Iris pigment epithelial cell (primary cell): Measurements from ENCODE around the gene C17orf67.

ENCODE experiments used
- DNase-seq: peaks from one replicate; pipeline ENCODE4 v3.0.0-alpha.2; 2011; ENCODE audit warnings: low read depth

C17orf67 gene

GRCh38 chr17:56808503-56808902 is 25.2 kb downstream of the C17orf67 start:
- DNase-seq = no peak

GRCh38 chr17:56807723-56808122 is 26.0 kb downstream of the C17orf67 start:
- DNase-seq = no peak

- DNase-seq = no peak
Measured at GRCh38 chr17:56806949-56807348, 26.8 kb downstream of the C17orf67 start.

DNA sequence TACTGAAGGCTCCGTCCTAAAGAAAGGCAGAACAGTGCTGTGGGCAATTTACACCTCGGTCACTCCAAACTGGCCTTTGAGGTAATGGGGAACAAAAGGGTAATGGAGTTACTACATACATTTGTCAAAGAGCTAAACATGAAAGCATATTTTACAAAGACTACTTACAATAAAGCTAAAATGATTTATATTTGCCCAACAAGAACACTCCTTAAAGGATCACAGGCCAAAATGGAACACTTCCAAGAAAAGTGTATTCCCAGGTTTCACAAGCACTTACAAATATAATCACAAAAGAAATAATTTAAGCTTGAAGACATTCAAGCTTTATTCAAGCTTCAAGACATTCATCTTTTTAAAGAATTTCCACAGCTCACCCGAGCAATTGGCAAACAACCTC is 29.3 kb downstream of the C17orf67 start:
- DNase-seq = no peak

DNA sequence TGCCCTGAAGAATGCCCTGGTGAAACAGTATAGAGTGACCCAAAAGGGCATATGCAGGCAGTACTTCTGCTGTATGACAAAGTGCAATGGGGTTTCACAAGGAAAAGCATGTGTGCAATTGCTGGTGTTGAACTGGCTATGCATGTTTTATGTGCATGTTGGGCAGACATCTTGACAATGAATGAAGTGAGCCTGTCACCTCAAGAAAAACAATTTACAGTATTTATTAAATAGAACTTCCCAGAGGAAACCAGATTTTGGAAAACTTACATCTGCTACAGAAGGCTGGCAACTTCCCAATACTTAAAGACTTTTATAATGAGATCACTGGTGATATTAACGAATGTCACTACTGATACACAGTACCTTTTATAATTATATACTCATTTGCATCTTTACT is 30.6 kb downstream of the C17orf67 start:
- DNase-seq = no peak

- DNase-seq = no peak
Measured at GRCh38 chr17:56801459-56802178, 32.1 kb downstream of the C17orf67 start.

- DNase-seq = peak; percentile 66
Measured at GRCh38 chr17:56798916-56799315, 34.8 kb downstream of the C17orf67 start.

DNA sequence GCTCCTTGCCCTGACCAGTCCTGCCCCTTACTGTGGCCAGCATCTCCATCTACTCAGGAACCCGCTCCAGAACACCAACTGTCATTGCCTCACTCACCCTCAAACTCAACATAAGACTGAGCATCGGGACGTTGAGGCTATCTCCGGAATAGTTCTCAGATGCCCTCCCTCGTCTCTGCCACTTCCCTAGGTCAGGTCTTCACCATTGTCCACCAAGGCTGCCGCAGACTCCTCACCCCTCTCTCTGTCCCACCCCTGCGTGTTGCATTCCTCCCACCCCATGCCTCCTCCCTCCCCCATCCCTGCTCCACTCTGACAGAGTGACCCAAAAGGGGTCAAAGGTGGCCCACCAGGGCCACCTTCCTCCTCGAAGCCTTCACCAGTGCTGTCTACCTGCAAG is 37.2 kb downstream of the C17orf67 start:
- no peak for DNase-seq

- DNase-seq = no peak
Measured at GRCh38 chr17:56795221-56795865, 38.4 kb downstream of the C17orf67 start.

GRCh38 chr17:56793957-56794356 is 39.8 kb downstream of the C17orf67 start:
- DNase-seq = no peak

DNA sequence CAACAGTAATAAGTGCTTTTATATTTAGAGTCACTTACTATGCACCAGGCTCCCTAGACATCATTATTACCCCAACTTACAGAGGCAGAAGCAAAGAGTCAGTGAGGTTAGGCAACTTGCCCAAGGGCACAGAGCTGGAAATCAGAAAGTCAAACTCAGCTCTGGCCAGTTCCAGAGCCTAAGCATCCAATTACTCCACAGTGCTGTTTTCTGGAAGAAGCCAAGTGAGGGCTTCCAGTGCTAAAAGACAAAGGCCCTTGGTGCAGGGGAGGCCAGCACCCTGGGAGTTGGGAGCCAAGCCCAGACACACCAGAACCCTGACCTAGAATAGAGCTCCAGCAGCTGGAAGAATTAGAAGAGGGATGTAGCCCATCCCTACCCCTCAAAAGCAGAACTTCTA is 40.2 kb downstream of the C17orf67 start:
- no peak for DNase-seq

DNA sequence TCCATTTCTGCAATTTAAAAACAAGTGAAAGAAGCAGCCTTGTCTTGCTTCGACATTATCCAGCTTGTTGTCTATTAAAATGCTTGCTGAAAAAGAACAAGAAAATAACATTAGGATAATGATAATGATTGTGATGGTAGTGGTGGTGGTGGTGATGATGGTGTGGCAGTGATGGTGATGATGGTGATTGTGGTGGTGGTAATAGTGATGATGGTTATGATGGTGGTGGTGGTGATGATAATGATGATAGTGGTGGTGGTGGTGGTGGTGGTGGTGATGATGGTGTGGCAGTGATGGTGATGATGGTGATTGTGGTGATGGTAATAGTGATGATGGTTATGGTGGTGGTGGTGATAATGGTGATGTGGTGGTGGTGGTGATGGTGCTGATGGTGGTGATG is 41.5 kb downstream of the C17orf67 start:
- no peak for DNase-seq

DNA sequence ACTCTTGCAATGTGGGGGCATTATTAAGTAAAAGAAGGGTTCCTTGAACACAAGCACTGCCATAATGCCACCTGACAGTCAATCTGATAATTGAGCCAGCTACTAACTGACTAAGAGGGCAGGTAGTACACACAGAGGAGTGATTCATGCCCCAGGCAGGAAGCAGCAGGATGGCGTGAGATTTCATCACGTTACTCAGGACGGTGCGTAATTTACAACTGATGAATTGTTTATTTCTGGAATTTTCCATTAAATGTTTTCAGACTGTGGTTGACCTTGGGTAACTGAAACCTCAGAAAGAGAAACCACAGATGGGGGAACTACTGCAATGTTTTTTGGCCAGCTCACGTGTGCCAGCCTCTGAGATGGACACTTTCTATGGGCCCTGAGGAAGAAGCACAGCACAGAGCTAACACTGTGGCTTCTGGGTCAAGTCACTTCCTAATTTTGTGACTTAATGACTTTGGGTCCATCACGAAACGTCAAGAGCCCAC is 46.7 kb downstream of the C17orf67 start:
- peak; percentile 98 for DNase-seq

DNA sequence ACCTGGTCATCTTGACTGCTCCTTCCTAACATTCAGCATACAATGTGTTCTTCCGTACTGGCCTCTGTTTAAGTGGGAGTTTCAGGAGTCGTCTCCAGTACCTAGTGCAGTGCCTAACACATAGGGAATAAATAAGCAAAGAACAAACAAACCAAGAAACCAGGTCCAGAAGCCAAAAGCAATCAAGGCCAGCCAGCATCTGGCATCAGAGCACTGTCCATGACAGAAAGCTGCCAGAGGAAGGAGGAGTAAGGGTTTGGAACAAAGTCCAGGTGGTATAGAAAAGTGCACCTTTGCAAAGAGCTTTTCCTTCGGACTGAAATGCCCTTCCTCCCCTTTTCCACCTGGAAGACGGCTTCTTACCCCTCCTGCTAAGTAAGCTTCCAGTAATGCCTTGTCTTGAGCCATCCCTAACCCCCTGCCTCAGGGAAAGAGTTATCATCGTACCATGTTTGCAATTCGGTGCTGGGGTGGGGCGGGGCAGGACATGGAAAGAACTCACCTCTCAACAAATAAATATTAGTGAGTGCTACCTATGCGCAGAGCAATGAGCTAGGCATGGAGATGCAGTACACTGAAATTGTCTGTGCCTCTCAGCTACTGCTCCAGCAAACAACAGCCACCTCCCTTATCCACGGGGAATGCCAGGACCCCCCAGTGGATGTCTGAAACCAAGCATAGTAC is 47.6 kb downstream of the C17orf67 start:
- DNase-seq = no peak

- DNase-seq = peak; percentile 40
Measured at GRCh38 chr17:56785405-56785804, 48.3 kb downstream of the C17orf67 start.

DNA sequence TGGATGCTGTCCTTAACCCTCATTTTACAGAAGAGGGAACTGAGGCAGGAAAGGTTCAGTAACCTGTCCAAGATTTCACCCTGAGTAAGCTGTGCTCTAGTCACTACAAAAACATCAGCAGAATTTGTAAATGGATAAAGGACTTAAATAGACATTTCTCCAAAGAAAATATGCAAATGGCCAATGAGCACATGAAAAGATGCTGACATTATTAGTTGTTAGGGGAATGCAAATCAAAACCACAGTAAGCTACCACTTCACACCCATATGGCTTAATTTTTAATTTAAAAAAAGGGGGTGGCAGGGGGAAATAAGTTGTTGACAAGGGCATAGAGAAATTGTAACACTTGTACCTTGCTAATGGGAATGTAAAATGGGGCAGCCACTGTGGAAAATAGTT is 51.4 kb downstream of the C17orf67 start:
- DNase-seq = no peak

GRCh38 chr17:56781906-56782305 is 51.8 kb downstream of the C17orf67 start:
- no peak for DNase-seq

DNA sequence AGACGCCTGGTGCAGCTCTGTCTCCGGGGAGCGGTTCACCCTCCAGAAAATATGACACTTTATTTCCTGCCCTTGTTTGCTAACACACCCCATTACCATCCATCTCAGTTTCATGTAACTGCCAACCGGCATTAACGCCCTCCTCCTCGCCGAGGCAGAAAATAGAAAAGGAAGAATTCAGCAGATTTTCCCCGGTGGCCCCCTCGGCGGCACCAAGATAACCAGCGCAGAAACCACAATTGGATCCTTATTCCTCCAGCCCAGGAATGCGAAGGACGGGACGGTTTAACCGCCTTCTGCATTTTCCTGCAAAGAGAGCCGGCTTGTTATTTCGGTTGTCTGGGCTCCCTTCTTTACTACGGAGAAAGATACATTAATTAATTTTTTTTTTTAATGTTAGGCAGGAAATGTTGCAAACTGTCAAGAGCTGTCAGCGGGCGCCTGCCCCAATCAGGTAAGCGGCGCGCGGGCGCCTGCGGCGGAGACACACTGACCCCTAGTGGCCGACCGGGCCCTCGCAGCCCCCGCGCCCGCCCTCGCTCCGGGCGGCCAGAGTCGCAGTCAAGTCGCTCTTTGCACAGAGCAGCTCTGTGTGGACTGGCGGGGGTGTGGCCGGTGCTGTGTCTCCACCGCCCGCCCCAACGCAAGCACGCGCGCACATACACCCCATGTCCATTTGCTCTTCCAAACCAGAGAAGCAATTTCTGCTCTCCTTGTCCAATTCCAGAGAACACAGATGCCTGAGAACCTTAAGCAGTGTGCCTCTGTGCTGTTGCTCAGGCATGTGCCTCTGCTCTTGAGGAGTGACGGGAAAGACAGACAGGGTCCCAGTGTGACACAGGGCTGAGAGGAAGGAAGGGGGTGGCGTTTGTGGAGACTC is 53.6 kb downstream of the C17orf67 start:
- peak; percentile 78 for DNase-seq

DNA sequence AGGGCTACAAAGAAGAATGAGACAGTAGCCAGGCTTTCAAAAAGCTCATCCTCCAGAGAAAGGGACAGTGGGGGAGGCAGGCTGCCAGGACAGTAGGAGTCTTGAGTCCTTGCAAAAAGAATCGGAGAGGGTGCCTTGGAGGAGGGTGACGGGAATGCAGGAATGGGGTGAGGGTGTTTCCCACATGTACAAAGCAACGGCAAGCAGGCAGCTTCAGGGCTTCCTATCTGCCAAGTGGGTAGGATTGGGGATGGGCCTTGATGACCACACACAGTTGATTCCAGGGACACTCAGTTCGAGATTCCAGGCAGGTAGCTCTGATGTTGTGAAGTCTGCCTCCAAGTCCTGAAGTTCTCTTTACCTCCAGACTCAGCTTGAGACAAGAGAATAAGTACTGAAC is 54.4 kb downstream of the C17orf67 start:
- no peak for DNase-seq

DNA sequence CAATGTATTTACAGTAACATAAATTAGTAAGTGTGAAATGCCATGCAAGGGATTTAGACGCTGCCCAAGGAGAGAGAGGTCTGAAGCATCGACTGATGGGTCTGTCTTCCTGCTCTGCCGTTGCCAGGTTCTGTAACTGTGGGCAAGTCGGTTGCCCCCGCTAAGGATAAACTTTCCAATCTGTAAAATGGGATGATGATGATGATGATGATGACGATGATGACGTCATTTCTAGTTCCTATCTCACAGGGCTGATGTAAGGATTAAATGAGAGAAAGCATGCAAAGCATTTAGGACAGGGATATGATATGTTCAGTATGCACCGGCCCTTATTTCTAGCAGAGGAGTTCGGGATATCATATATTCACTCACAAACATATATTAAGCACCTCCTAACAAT is 54.8 kb downstream of the C17orf67 start:
- DNase-seq = no peak

GRCh38 chr17:56777859-56778258 is 55.9 kb downstream of the C17orf67 start:
- no peak for DNase-seq

DNA sequence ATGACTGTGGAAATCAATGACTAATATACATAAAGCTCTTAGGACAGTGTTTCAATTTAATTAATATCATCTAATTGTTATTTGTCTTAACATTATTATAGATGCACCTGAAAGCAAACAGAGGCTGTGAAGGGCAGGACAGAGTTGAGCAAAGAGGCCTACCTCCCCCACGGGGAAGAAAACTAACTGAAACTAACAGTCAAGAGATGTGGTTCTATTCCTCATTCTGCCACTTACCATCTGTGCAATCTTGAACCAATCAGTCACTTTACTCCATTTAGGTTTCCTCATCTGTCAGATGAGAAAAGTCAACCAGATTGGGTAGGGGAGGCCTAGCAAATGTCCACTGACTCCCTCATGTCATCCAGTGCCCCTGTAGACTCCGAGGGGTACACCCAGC is 59.1 kb downstream of the C17orf67 start:
- no peak for DNase-seq
